C4-2B (cell line): ENCODE measurements around the gene CRYBB2.
"Not testable (repeated sequence)": the region's sequence is repeated elsewhere in the genome, so short reads cannot be mapped to it uniquely, and the experiment has no call there.

Experiments used
- H3K27ac ChIP-seq: fragments of 450-650 bp; 2 replicates; pipeline ENCODE4 v1.5.1; 2017
- ZFX ChIP-seq: fragments of 450-650 bp; IDR thresholded peaks from 2 replicates; pipeline ENCODE4 v1.6.1; 2017
- TF ChIP-seq, protein P1 (sequence below): fragments of 450-650 bp; conservative IDR thresholded peaks from 2 replicates; pipeline ENCODE4 v1.5.1; 2017; ENCODE audit warnings: mild to moderate bottlenecking

CRYBB2 gene

DNA sequence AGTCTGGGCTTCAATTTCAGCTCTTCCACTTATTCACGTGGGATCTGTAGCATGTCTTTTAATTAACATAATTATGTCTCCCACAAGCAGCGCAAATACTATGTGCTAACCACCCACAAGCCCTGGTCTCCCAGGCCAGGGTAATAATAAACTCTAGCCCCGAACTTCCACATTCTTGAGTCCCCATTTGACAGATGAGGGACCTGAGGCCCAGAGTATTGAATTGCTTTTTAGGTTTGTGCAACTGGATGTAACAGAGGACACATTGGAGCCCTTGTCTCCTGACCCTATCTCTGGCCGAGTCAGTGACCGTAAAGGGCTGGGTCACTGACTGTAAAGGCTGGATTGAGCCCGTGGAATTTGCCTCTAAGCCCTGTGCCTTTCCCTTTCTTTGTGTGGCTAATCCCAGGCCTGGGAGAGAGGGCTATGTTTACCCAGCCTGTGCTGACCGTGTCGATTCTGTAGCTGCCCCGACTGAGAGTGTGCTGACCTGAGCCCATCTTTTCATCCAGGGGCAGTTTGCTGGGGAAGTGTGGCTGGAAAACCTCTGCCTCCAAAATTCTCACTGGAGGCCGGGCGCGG, 3.9 kb downstream of the CRYBB2 start:
- no peak overlapping the region for H3K27ac ChIP-seq
- TF ChIP-seq, protein P1, sequence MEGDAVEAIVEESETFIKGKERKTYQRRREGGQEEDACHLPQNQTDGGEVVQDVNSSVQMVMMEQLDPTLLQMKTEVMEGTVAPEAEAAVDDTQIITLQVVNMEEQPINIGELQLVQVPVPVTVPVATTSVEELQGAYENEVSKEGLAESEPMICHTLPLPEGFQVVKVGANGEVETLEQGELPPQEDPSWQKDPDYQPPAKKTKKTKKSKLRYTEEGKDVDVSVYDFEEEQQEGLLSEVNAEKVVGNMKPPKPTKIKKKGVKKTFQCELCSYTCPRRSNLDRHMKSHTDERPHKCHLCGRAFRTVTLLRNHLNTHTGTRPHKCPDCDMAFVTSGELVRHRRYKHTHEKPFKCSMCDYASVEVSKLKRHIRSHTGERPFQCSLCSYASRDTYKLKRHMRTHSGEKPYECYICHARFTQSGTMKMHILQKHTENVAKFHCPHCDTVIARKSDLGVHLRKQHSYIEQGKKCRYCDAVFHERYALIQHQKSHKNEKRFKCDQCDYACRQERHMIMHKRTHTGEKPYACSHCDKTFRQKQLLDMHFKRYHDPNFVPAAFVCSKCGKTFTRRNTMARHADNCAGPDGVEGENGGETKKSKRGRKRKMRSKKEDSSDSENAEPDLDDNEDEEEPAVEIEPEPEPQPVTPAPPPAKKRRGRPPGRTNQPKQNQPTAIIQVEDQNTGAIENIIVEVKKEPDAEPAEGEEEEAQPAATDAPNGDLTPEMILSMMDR = no peak

DNA sequence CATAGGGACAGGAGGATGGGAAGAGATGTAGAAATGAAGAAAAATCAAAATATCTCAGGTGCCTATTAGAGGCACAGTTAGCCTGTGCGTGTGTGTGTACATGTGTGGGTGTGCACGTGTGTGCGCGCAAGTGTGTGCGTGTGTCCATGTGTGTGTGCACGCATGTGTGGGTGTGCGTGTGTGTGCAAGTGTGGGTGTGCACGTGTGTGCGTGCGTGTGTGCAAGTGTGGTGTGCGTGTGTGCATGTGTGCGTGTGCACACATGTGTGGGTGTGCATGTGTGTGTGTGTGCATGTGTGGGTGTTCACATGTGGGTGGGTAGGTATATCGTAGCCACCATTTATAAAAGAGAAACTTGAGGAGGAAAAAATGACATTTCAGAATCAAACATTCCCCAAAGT, 9.4 kb downstream of the CRYBB2 start:
- no peak for TF ChIP-seq ZFX
- TF ChIP-seq, protein P1 = no peak
- no peak overlapping the region for H3K27ac ChIP-seq

DNA sequence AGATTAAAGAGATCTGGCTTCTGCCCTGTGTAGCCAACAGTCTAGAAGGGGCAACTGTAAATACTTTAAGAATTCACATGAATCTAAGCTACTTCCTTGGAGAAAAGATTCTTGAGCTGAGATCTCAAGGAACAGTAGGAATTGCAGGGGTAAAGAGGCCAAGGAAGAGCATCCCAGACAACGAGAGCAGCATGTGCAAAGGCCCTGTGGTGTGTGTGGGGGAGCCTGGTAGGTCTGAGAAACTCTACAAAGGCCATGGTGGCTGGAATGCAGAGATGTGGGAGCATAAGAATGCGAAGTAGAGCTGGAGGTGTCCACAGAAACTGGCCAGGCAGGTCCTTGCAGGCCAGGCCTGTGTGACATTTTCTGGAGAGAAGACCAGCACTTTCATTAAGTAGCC, 11.3 kb downstream of the CRYBB2 start:
- not testable (repeated sequence) for H3K27ac ChIP-seq

DNA sequence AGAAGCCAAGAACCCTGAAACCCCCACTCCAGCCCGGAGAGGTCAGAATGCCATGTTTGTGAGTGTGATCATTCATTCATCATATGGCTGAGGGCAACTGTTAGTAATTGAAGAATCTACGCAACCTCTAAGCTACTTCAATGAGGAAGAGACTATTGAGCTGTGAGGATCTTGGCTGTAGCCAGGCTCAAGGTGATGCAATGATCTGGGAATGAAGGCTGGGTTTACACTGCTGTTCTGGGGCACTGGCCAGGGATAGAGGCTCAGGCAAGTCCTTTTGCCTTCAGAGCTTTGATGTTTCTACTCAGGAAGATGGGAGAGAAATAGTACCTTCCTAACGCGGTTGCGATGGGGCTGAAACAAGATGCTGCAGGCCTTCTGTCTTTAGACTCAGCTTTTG, 12.9 kb downstream of the CRYBB2 start:
- H3K27ac ChIP-seq = no peak overlapping the region
- TF ChIP-seq ZFX = no peak
- TF ChIP-seq, protein P1 = no peak

DNA sequence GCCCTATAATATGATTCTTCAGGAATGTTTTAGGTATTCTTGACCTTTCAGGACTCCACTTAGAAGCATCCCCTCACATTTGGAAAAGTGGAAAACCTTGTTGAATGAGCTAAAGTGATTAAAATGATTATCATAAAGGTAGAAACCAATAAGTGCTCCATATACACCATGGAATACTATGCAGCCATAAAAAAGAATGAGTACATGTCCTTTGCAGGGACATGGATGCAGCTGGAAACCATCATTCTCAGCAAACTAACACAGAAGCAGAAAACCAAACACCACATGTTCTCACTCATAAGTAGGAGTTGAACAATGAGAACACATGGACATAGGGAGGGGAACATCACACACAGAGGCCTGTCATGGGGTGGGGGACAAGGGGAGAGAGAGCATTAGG, 14.3 kb downstream of the CRYBB2 start:
- H3K27ac ChIP-seq = not testable (repeated sequence)

DNA sequence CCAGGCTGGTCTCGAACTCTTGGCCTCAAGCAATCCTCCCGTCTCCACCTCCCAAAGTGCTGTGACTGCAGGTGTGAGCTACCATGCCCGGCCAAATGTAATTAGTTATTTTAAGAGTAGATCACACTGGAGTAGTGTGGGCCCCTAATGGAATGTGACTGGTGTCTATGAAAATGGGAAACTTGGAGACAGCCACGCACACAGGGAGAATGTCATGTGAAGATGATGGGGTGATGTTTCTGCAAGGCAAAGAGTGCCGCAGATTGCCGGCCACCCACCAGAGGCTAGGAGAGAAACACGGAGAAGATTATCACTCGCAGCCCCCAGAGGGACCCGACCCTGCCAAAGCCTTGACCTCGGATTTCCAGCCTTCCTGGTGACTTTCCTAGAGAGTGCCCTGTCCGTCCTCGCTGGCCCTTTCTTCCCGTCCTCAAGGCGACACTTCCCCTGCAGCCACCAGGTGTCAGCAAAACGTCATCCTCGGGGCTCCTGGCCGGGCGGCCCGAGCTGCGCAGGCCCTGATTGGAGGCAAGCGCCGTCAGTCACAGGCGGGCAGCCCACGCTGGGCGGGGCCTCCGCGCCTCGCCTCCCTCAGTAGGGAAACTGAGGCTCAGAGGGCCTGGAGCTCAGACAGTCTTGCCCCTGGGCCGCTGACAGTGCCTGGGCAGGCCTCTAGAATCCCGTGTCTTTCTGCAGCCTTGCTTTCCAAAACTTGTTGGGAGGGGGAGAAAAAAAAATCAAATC, 16.3 kb downstream of the CRYBB2 start:
- no peak overlapping the region for H3K27ac ChIP-seq
- TF ChIP-seq, protein P1 = peak; percentile 95
- TF ChIP-seq ZFX = no peak

DNA sequence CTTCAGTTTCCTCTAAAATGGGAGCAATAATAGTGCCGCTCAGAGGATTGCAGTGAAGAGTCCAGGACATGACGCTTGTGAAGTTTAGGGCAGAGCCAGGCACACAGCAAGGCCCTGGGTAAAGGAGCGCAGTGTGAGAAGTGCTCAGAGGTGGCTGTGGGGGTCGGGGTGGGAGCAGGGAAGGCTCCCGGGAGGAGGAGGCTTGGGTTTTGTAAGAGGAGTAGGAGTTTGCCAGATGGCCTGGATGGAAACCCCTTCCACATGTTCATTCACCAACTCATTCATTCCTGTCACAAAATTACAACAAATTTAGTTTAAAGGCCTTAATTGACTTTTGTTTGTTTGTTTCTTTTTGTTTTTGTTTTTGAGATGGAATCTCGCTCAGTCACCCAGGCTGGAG, 17.0 kb downstream of the CRYBB2 start:
- no peak overlapping the region for H3K27ac ChIP-seq
- TF ChIP-seq ZFX = no peak
- TF ChIP-seq, protein P1 = no peak

DNA sequence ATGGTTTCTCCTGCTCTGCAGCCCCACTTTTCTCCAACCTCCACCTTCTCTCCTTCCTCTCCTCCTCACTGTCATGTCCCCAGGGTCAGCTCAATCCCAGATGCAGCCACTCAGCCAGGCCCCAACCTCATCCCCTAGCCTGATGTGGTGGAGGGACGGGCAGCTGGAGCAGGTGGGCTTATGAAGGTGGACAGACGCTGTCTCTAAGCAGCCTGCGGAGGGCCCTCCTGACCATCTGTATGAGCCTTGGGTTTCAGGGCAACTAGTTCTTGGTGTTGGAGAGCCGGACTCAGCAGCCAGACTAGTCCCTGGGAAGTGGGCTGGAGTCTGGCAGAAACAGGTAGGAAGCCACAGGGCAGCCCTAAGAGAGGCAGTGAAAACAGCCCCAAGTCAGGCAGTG, 18.1 kb downstream of the CRYBB2 start:
- no peak overlapping the region for H3K27ac ChIP-seq
- TF ChIP-seq, protein P1 = no peak
- no peak for TF ChIP-seq ZFX

DNA sequence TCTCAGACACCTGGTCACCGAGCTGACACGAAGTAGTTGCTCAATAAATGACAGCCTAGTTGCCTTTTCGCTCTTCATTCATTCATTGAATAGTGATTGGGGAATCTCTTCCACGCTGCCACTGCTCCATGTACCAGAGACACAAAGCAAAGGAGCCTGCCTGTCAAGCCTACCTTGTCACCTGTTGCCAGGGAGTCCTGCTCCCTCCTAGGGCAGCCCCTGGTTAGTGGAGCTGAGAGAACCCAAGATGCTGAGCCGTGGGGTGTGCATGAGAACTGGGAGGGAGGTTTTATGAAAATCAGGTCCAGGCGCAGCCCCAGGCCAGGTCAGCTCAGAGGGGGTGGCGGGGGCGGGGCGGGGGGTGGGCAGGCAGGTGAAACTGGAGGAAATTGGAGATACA, 18.6 kb downstream of the CRYBB2 start:
- not testable (repeated sequence) for H3K27ac ChIP-seq

DNA sequence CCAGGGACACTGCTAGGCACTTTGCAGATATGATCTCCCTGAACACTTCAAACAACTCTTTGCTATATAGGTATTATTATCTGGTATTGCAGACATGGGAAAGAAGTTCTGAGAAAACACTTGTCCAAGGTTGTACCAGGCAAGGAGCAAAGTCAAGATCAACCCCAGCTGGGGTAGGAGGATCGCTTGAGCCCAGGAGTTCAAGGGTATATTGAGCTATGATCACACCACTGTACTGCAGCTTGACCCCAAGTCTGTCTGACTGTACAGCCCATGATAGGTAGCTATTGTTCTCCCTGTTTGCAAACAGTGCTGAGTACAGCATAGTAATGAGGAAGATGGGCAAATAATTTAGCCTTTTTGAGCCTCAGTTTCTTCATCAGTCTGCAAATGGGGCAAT, 35.7 kb downstream of the CRYBB2 start:
- not testable (repeated sequence) for H3K27ac ChIP-seq

DNA sequence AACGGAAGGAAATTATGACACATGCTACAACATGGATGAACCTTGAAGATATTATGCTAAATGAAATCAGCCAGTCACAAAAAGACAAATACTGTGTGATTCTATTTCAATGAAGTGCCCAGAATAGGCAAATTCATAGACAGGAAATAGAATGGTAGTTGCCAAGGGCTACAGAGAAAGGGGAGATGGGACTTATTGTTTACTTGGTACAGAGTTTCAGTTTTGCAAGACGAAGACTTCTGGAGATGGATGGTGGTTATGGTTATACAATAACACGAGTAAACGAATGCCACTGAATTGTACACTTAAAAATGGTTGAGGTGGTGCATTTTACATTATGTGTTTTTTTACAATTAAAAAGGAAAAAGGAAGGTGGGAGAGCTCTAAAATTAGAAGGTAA, 48.1 kb downstream of the CRYBB2 start:
- not testable (repeated sequence) for H3K27ac ChIP-seq

DNA sequence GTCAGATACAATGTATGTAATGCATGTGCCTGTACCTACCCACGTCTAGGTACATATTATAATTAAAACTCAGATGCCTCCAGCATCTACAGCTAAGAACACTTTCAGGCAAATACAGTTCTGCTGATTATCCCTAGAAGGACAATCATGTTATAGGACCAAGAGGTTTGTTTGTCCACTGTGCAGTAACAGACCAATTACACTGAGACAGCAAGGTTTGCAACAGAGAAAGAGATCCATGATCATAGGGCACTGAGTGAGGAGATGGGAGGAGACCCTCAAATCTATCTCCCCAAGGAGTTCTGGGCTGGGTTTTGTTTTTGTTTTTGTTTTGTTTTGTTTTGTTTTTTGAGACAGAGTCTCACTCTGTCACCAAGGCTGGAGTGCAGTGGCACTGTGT, 49.5 kb downstream of the CRYBB2 start:
- H3K27ac ChIP-seq = not testable (repeated sequence)

DNA sequence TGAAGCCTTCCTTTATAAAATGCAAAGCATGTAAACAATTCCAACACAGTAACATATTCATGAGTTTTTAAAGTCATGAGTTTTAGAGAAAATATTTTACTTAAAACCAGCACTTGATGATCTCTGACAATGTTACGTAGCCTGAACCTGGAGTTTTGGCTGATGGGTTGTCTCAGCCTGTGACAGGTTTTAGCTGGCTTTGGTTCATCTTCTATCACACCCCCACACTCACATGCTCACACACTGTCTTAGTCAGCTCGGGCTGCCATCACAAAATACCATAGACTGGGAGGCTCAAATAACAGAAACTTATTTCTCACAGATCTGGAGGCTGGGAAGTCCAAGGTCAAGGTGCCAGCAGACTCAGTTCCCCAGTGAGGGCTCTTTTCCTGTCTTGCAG, 50.6 kb downstream of the CRYBB2 start:
- H3K27ac ChIP-seq = not testable (repeated sequence)

DNA sequence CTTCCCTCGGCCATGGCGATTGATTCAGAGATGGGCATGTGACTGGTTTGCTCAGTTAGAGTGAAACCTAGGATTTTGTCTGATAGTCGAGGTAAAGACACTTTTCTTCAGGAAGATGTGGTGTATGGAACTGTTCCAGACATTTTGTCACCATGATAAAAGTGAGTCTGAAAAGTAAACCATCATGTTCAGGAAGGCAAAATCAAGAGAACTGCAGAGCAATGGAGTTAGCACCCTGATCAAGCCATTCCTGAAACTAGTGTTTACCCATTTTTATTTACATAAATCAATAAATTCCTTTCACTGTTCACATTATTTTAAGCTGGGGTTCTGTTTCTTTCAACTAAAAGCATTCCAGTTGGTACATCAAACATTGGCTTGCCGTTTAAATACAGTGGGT, 53.8 kb downstream of the CRYBB2 start:
- H3K27ac ChIP-seq = not testable (repeated sequence)
